Camera-type eye (tissue), 1 donor: ENCODE data around the gene AGMAT. TPM values are rescaled to one million over a fixed set of nuclear protein-coding genes. Genes with fewer than 3 reads are reported as not detected.

ENCODE experiments used
- total RNA-seq: library from RNA; depleted of rRNA; stranded (reverse); fragments of >200 nt; gene quantifications from one replicate; pipeline ENCODE4 v1.2.3, GENCODE V29; 2014

The AGMAT gene, protein sequence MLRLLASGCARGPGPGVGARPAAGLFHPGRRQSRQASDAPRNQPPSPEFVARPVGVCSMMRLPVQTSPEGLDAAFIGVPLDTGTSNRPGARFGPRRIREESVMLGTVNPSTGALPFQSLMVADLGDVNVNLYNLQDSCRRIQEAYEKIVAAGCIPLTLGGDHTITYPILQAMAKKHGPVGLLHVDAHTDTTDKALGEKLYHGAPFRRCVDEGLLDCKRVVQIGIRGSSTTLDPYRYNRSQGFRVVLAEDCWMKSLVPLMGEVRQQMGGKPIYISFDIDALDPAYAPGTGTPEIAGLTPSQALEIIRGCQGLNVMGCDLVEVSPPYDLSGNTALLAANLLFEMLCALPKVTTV
- total RNA-seq, result 1.2 TPM

DNA sequence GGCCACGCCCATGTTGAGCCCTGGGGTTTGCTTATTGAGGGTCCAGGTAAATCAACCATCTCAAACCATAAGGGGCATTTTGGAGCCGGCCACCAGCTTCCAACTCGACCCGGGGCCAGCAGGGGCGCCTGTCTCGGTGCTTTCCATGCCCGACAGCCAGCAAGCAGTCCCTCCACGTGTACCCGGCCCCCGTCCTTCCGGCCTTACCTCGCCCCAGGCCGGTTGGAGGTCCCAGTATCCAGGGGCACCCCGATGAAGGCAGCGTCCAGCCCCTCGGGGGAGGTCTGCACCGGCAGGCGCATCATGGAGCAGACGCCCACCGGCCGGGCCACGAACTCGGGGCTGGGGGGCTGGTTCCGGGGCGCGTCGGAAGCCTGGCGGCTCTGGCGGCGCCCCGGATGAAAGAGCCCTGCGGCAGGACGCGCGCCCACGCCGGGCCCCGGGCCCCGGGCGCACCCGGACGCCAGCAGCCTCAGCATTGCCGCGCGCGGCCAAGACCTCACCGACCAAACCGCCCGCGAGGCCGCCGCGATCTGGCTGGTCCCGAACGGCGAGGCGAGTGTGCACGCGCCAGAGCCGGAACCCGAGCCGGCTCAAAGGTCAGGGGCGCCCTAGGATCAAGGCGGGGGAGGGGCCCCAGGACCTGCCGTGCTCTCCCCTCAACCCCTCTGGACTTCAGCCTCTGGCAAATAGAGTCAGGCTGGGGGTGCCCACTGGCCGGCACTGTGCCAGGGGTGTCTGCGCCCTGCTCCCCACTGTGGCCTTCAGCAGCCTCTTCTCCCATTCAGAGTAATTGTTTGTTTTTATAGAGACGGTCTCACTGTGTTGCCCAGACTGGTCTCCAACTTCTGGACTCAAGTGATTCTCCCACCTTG lies at the start of gene AGMAT:
Gene AGMAT, minus strand, starts transcription at position 563 of the 875 bp plus-strand sequence. Its CDS starts 84 bp downstream, at position 479.

DNA sequence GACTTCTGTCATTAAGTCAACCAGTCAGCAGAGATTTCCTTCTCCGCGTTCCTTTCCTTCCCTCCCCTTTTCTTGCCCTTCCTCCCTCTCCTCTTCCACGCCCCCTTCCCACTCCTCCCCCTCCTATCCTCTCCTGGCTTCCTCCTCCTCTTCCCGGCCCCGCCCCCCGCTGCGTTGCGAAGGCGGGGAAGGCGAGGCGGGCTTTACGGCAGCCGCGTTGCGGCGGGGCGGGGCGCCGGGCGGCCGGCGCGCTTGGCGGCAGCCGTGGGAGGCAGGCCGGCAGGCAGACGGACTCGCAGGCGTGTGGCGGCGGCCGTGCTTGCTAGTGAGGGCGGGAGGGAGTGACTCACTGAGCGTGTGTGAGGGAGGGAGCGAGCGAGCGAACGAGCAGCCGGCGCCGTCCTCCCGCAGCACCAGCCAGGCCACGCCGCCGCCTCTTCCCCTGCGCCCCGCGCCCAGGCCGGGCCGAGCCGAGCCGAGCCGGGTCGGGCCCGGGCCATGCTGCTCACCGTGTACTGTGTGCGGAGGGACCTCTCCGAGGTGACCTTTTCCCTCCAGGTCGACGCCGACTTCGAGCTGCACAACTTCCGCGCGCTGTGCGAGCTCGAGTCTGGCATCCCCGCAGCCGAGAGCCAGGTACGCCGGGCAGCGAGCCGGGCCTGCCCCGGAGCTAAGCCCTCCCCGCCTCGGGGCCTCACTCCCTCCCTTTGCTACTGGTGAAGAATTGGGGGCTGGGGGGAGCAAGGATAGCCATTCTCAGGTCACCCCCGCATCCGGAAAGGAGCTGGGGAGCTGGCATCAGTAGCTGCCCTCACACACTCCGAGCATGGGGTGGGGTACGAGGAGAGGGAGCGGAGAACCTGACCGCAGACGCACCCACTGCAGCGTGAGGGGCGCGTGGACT lies 32.6 kb upstream of the AGMAT start, which contains the start of gene DDI2:
Gene DDI2, plus strand, starts transcription at position 286 of the 904 bp plus-strand sequence. Its CDS starts 213 bp downstream, at position 499.

GRCh38 chr1:15526490-15527339 lies 58.1 kb downstream of the AGMAT start, which contains the start of gene DNAJC16:
Gene DNAJC16 (plus strand): TSS chr1:15526848. CDS start chr1:15529106, 2,258 bp downstream.

GRCh38 chr1:15524021-15524282 lies 60.9 kb downstream of the AGMAT start, which contains the start of gene CASP9:
Gene CASP9 (minus strand): TSS chr1:15524215. CDS start chr1:15524200, 15 bp downstream.

Other genes starting within 250 kb of the AGMAT start
- 19.4 TPM for gene EFHD2, start 175.2 kb downstream of the AGMAT start, total RNA-seq
- gene CTRC, start 146.6 kb downstream of the AGMAT start, total RNA-seq, result not detected
- gene CELA2A, start 128.3 kb downstream of the AGMAT start, total RNA-seq, result not detected
- not detected for gene CELA2B, start 108.9 kb downstream of the AGMAT start, total RNA-seq
- gene CASP9, start 60.8 kb downstream of the AGMAT start, total RNA-seq, result 13.2 TPM
- gene DNAJC16, start 58.2 kb downstream of the AGMAT start, total RNA-seq, result 32.6 TPM
- 58.7 TPM for gene DDI2, start 32.4 kb upstream of the AGMAT start, total RNA-seq
- gene PLEKHM2, start 99.3 kb upstream of the AGMAT start, total RNA-seq, result 47.2 TPM
- gene SLC25A34, start 151.2 kb upstream of the AGMAT start, total RNA-seq, result 3.4 TPM
- gene TMEM82, start 157.4 kb upstream of the AGMAT start, total RNA-seq, result not detected
- gene FBLIM1, start 173.7 kb upstream of the AGMAT start, total RNA-seq, result 46.5 TPM
- 1.1 TPM for gene UQCRHL, start 222.6 kb upstream of the AGMAT start, total RNA-seq